Neuron (in vitro differentiated cells): ENCODE results near the gene DUS4L.

ENCODE experiments used
- H2AFZ ChIP-seq: one replicate; pipeline ENCODE4 v1.6.1; 2013; ENCODE audit warnings: low read depth, mild to moderate bottlenecking, inconsistent platforms, low read length, moderate library complexity
- H3K27me3 ChIP-seq: one replicate; pipeline ENCODE4 v1.6.1; 2013; ENCODE audit warnings: low read length; ENCODE audit not compliant: insufficient read depth
- H3K36me3 ChIP-seq: one replicate; pipeline ENCODE4 v1.6.1; 2013; ENCODE audit warnings: low read length; ENCODE audit not compliant: insufficient read depth
- H3K4me1 ChIP-seq: one replicate; pipeline ENCODE4 v1.6.1; 2013; ENCODE audit warnings: low read length; ENCODE audit not compliant: insufficient read depth
- H3K4me3 ChIP-seq: 2 replicates; pipeline ENCODE4 v1.5.1; 2013; ENCODE audit warnings: mild to moderate bottlenecking, low read length, moderate library complexity
- H3K9me3 ChIP-seq: one replicate; pipeline ENCODE4 v1.6.1; 2013; ENCODE audit warnings: low read length

DUS4L gene

GRCh38 chr7:107588529-107589130 lies 24.9 kb downstream of the DUS4L start:
- H3K9me3 ChIP-seq: peaks cover 5% of the 10 kb centered on the region
- H2AFZ ChIP-seq: no peak overlapping the region
- no peaks in the 10 kb centered on the region for H3K27me3 ChIP-seq
- H3K4me1 ChIP-seq: no peaks in the 10 kb centered on the region
- peaks cover 26% of the 10 kb centered on the region for H3K36me3 ChIP-seq
- H3K4me3 ChIP-seq: no peak overlapping the region

GRCh38 chr7:107591421-107591820 lies 27.6 kb downstream of the DUS4L start:
- Histone ChIP-seq H3K36me3 (peaks cover 21% of the 10 kb centered on the region), H2AFZ (no peak overlapping the region), H3K4me1 (no peaks in the 10 kb centered on the region), H3K27me3 (no peaks in the 10 kb centered on the region), H3K4me3 (no peak overlapping the region), H3K9me3 (peaks cover 5% of the 10 kb centered on the region)

DNA sequence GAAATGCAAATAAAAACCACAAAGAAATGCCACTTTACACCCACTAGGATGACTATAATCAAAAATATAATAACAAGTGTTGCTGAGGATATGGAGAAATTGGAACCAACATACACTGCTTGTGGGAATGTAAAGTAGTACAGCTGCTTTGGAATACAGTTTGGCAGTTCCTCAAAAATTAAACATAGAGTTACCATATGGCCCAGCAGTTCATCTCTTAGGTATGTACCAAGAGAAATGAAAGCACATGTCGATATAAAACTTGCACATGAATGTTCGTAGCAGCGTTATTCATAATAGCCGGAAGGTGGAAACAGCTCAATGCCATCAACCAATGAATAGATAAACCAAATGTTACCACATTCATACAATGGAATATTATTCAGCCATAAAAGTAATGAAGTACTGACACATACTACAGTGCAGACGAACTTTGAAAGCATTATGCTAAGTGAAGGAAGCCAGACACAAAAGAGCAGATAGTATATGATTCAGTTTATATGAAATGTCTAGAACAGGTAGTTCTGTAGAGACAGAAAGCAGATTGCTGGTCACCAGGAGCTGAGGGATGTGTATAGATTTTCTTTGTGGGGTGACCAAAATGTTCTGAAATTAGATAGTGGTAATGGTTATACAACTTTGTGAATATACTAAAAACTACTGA lies 28.7 kb downstream of the DUS4L start:
- peaks cover 24% of the 10 kb centered on the region for H3K36me3 ChIP-seq
- H3K4me3 ChIP-seq: no peak overlapping the region
- H2AFZ ChIP-seq: no peak overlapping the region
- H3K4me1 ChIP-seq: no peaks in the 10 kb centered on the region
- peaks cover 5% of the 10 kb centered on the region for H3K9me3 ChIP-seq
- H3K27me3 ChIP-seq: no peaks in the 10 kb centered on the region

DNA sequence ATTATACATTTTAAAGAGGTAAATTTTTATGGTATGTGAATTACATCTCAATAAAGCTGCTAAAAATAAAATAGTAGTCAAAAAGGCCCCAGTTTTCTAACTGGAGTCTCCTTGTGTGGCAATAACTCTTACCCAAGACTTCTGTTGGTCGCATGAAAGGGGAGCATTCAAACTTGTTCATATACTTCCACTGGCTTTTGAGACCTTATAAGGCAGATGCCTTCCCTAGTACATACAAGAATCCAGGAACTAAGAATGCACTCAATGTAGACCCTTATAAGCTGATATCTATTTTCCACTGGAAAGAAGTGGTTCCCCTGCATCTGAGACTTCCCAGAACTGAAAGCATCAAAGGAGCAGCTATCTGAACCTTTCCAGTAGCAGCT lies 29.2 kb downstream of the DUS4L start:
- Histone ChIP-seq H3K27me3 (no peaks in the 10 kb centered on the region), H3K4me3 (no peak overlapping the region), H3K4me1 (no peaks in the 10 kb centered on the region), H2AFZ (no peak overlapping the region), H3K36me3 (peaks cover 28% of the 10 kb centered on the region), H3K9me3 (peaks cover 5% of the 10 kb centered on the region)

DNA sequence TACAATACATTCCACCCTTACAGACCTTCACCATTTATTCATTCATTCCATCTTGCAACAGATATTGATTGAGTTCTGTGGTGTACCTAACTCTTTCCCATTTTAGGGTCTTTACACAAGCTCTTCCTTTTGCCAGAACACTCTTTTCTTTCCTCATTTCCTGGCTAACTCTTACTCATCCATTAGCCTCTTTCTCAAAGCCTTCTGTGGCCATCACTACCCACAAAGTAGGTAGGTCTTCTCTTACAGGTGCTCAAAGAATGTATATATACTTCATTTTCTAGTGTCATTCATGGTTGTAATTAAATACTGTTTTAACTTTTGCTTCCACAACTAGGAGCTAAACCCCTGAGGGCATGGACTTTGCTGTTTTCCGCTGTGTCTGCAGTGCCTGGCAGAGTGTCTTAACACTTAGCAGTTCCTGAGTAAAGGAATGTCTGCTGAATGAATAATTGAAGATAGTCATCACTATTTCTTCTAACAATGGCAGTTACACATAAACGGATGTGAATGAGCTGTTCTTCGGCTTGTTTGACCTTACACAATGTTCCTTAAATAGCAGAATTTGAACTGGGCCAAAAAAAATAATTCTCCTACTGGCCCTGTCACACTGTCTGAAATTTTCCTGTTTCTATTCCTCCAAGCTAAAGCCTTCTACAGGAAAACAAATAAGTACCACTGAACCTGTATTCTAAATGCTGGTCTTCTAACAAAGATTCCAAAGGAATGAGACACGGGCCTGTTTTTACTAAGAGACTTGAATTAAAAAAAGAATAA lies 31.4 kb downstream of the DUS4L start:
- Histone ChIP-seq H3K27me3 (no peaks in the 10 kb centered on the region), H3K4me1 (no peaks in the 10 kb centered on the region), H3K4me3 (no peak overlapping the region), H3K9me3 (no peaks in the 10 kb centered on the region), H3K36me3 (peaks cover 30% of the 10 kb centered on the region), H2AFZ (no peak overlapping the region)

- H3K4me3 ChIP-seq: no peak overlapping the region
- no peaks in the 10 kb centered on the region for H3K4me1 ChIP-seq
- peaks cover 40% of the 10 kb centered on the region for H3K36me3 ChIP-seq
- H3K27me3 ChIP-seq: no peaks in the 10 kb centered on the region
- no peak overlapping the region for H2AFZ ChIP-seq
- no peaks in the 10 kb centered on the region for H3K9me3 ChIP-seq
Observed at GRCh38 chr7:107596881-107597581, 33.3 kb downstream of the DUS4L start.

DNA sequence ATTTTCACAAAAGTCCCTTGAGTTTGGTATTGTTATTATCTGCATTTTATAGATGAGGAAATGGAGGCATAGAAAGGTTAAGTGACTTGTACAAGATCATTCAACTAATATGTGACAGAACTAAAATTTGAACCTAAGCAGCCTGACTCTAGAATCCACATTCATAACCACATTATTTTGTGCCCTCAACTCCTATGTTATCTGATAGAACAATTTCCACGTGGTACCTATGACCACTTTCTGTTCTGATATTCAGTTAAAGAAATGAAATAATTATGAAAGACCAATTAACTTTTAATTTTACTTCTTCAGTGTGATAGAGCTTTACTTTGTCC lies 33.8 kb downstream of the DUS4L start:
- H3K27me3 ChIP-seq: no peaks in the 10 kb centered on the region
- H3K4me1 ChIP-seq: no peaks in the 10 kb centered on the region
- H3K4me3 ChIP-seq: no peak overlapping the region
- H3K36me3 ChIP-seq: peaks cover 40% of the 10 kb centered on the region
- no peaks in the 10 kb centered on the region for H3K9me3 ChIP-seq
- H2AFZ ChIP-seq: no peak overlapping the region

DNA sequence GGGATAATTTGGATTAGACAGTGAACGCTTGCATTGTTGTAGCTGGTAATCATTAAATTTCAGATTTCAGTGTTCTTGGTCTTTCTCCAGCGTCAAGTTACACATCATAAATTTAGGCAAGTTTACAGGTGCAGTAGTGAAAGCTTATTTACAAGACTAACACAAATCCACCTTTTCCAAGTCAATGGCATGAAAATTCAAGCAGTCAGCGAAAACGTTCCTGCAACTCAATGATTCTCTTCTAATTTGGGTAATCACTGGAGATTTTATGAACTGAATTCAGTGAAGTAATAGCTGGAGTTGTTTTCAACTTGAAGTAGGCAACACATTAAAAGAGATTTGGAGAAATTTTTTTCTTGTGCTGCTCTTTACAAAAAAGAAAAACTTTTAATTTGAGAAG lies 34.2 kb downstream of the DUS4L start:
- Histone ChIP-seq H3K4me1 (no peaks in the 10 kb centered on the region), H3K9me3 (no peaks in the 10 kb centered on the region), H3K27me3 (no peaks in the 10 kb centered on the region), H3K4me3 (no peak overlapping the region), H2AFZ (no peak overlapping the region), H3K36me3 (peaks cover 41% of the 10 kb centered on the region)

GRCh38 chr7:107599262-107599661 lies 35.5 kb downstream of the DUS4L start:
- Histone ChIP-seq H3K27me3 (no peaks in the 10 kb centered on the region), H3K36me3 (peaks cover 40% of the 10 kb centered on the region), H3K4me3 (no peak overlapping the region), H2AFZ (no peak overlapping the region), H3K9me3 (no peaks in the 10 kb centered on the region), H3K4me1 (no peaks in the 10 kb centered on the region)

GRCh38 chr7:107600816-107601215 lies 37.0 kb downstream of the DUS4L start:
- H3K4me1 ChIP-seq: no peaks in the 10 kb centered on the region

GRCh38 chr7:107605218-107605815 lies 41.5 kb downstream of the DUS4L start:
- Histone ChIP-seq H3K9me3 (no peaks in the 10 kb centered on the region), H3K36me3 (peaks cover 21% of the 10 kb centered on the region), H3K4me1 (no peaks in the 10 kb centered on the region), H3K27me3 (no peaks in the 10 kb centered on the region), H2AFZ (no peak overlapping the region), H3K4me3 (no peak overlapping the region)

More at GRCh38 chr7:107600816-107601215, 37.0 kb downstream of the DUS4L start:
- Histone ChIP-seq H3K27me3 (no peaks in the 10 kb centered on the region), H2AFZ (no peak overlapping the region), H3K4me3 (no peak overlapping the region), H3K36me3 (peaks cover 37% of the 10 kb centered on the region), H3K9me3 (no peaks in the 10 kb centered on the region)

GRCh38 chr7:107606303-107606702 lies 42.5 kb downstream of the DUS4L start:
- H3K36me3 ChIP-seq: peaks cover 19% of the 10 kb centered on the region
- H3K9me3 ChIP-seq: no peaks in the 10 kb centered on the region
- no peaks in the 10 kb centered on the region for H3K27me3 ChIP-seq
- H3K4me3 ChIP-seq: no peak overlapping the region
- H2AFZ ChIP-seq: no peak overlapping the region
- no peaks in the 10 kb centered on the region for H3K4me1 ChIP-seq

DNA sequence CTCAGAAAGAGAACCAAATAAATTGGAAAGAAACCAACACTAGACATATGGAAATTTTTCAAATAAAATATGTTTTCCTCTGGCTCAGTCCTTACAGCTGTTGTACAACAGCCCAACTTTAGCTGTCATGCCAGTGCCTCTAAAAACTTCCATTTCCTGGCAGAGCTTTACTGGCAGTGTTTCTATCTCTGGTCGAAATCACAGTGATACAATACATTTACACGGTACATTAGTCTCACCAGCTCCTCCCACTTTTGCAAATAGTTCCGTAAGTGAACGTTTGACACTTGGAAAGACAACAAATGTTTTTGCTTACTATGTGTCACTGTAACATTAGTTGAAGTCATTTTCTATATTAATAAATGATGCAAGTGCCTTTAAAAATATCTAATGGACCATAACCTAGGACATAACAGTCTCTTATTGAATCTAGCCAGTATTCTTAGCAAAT lies 46.1 kb downstream of the DUS4L start:
- H3K27me3 ChIP-seq: no peaks in the 10 kb centered on the region
- no peaks in the 10 kb centered on the region for H3K4me1 ChIP-seq
- H2AFZ ChIP-seq: no peak overlapping the region
- H3K36me3 ChIP-seq: peaks cover 24% of the 10 kb centered on the region
- H3K9me3 ChIP-seq: no peaks in the 10 kb centered on the region
- H3K4me3 ChIP-seq: no peak overlapping the region
